AG04450 (cell line): ENCODE measurements around the gene VPS36. TPM values are rescaled to one million over a fixed set of nuclear protein-coding genes. Genes with fewer than 3 reads are reported as not detected.
"Not testable (repeated sequence)": the region's sequence is repeated elsewhere in the genome, so short reads cannot be mapped to it uniquely, and the experiment has no call there.

Experiments
- CTCF ChIA-PET: fragments of 300-600, 350-600 bp; formaldehyde crosslinking; extraction: SDS; loops from one replicate; lab custom pipeline; 2022; ENCODE audit warnings: antibody characterized with exemption, inconsistent platforms; lab: Charles Lee
- POLR2A ChIA-PET: fragments of 350-600 bp; formaldehyde crosslinking; extraction: SDS; loops from one replicate; lab custom pipeline; 2021; ENCODE audit warnings: antibody characterized with exemption, inconsistent platforms; lab: Yijun Ruan, JAX
- DNase-seq: peaks from one replicate; pipeline ENCODE4 v3.0.0-alpha.2; 2011; ENCODE audit warnings: low read depth, low spot score
- H3K27ac ChIP-seq: one replicate; pipeline ENCODE4 v1.5.1; 2012; ENCODE audit warnings: low read depth, low read length, control low read depth
- H3K27me3 ChIP-seq: one replicate; pipeline ENCODE4 v1.6.0; 2012; ENCODE audit warnings: low read length; ENCODE audit not compliant: control insufficient read depth, insufficient read depth
- H3K4me3 ChIP-seq: 2 replicates; pipeline ENCODE4 v1.5.1; 2011; ENCODE audit warnings: mild to moderate bottlenecking, low read depth, low read length, control low read depth
- H3K9me3 ChIP-seq: 2 replicates; pipeline ENCODE4 v1.5.1; 2012; ENCODE audit warnings: low read length; ENCODE audit not compliant: control insufficient read depth, insufficient read depth
- polyA plus RNA-seq: library from polyadenylated mRNA; depleted of rRNA; stranded (reverse); fragments of >200 nt; gene quantifications from 2 replicates; pipeline ENCODE4 v1.2.3, GENCODE V29; 2011
- TF ChIP-seq, protein P1 (sequence below): IDR thresholded peaks from 2 replicates; pipeline ENCODE4 v1.5.1; 2011; ENCODE audit warnings: low read depth, low read length, control low read depth, inconsistent platforms

Gene VPS36
- polyA plus RNA-seq, 1 experiment: 24.2 TPM

DNA sequence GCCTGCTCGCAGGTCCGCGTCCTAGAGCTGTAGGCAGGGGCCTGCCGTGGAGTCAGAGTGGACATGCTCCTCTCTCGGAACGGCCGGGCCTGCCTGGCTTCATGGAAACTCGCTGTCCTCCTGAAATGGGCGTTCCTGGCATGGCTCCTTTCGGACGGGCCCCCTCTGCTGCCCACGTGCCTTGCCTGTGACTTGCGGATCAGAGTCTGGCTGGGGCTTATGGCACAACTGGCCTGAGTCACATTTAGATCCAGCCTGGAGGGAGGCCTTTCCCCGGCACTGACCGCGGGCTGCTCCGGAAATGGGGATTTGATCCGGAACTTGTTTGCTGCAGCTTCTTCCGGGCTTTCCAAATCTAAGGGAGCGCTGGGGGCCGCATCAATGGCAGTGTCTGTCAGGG, 72.5 kb downstream of the VPS36 start:
- H3K27me3 ChIP-seq: no peaks in the 10 kb centered on the region
- TF ChIP-seq, protein P1, sequence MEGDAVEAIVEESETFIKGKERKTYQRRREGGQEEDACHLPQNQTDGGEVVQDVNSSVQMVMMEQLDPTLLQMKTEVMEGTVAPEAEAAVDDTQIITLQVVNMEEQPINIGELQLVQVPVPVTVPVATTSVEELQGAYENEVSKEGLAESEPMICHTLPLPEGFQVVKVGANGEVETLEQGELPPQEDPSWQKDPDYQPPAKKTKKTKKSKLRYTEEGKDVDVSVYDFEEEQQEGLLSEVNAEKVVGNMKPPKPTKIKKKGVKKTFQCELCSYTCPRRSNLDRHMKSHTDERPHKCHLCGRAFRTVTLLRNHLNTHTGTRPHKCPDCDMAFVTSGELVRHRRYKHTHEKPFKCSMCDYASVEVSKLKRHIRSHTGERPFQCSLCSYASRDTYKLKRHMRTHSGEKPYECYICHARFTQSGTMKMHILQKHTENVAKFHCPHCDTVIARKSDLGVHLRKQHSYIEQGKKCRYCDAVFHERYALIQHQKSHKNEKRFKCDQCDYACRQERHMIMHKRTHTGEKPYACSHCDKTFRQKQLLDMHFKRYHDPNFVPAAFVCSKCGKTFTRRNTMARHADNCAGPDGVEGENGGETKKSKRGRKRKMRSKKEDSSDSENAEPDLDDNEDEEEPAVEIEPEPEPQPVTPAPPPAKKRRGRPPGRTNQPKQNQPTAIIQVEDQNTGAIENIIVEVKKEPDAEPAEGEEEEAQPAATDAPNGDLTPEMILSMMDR: no peak
- DNase-seq: no peak
- ChIA-PET CTCF (interaction anchor here (1.7 kb wide), 1 partner anchor 73 kb away, joined by 4 read pairs; no protein-coding TSS in a partner anchor), POLR2A (no interaction called here)
- H3K27ac ChIP-seq: no peak overlapping the region
- no peaks in the 10 kb centered on the region; the same call in 1 of the 2 replicates for H3K9me3 ChIP-seq
- no peak overlapping the region for H3K4me3 ChIP-seq

DNA sequence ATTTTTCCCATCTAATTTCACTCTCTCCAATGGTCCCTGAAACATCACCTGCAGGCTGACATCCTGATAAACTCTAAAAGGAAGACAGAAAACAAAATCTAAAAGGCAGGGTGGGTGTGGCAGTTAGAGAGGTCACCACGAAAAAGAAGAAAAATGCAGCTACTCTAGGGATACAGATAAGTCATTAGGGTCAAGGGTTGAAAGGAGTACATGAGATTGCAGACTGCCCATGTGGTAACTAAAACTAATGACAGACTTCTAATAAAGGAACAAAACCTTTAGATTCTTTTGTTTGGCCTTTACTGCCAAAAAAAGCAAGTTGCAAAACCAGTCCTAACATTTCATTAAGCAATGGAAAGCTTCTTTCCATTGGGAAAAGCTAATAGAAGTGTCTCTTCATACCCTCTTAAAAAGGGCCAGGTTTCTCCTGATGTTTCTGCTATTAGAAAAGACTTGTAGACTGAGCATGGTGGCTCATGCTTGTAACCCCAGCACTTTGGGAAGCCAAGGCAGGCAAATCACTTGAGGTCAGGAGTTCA, 75.5 kb downstream of the VPS36 start:
- no peak overlapping the region for H3K4me3 ChIP-seq
- POLR2A ChIA-PET: no interaction called here
- H3K27ac ChIP-seq: no peak overlapping the region
- CTCF ChIA-PET: interaction anchor here (2.9 kb wide), 1 partner anchor 76 kb away, joined by 13 read pairs; no protein-coding TSS in a partner anchor
- TF ChIP-seq, protein P1: no peak
- H3K9me3 ChIP-seq: no peaks in the 10 kb centered on the region; the same call in 1 of the 2 replicates
- DNase-seq: no peak
- no peaks in the 10 kb centered on the region for H3K27me3 ChIP-seq

DNA sequence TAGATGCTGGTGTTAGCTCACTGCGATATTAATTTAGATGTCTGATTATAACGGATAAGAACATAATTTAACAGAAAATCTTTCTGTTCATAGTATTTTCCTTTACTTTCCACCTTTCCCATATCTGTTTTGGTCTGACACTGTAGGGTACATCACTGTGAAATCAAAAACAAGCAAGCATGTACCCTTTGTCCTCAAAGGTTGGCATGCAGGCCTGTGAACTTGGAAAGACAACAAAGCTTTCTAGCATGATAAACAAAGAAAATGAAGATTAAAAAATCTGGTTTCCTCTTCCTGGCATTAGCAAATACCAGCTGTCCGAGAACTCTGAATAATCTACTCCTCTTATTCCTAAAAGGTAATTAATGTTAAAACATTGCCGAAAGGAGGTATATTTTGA, 76.0 kb downstream of the VPS36 start:
- H3K4me3 ChIP-seq: no peak overlapping the region
- TF ChIP-seq, protein P1: no peak
- H3K27me3 ChIP-seq: no peaks in the 10 kb centered on the region
- H3K27ac ChIP-seq: no peak overlapping the region
- no peaks in the 10 kb centered on the region; the same call in 1 of the 2 replicates for H3K9me3 ChIP-seq
- ChIA-PET CTCF (interaction anchor here (2.9 kb wide), 1 partner anchor 76 kb away, joined by 13 read pairs; no protein-coding TSS in a partner anchor), POLR2A (no interaction called here)
- DNase-seq: no peak

DNA sequence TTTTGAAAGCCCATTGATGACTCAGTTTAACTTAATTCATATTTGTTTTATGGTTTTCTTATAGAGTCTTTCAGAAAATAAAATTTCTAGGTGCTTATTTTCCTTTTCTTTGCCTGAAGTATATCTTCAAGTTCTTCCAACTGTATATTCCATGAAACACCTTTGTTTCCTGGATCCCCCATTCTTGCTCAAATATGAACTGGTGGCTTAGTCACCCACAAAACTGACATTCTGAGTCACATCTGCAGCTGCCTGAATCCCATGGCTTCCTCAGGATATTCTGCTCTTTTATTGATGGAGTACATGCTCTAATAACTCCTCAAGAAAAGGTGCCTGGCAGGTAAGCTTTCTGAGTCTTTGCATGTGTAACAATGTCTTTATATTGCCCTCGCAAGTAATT, 77.2 kb downstream of the VPS36 start:
- H3K27ac ChIP-seq, H3K9me3 ChIP-seq, H3K4me3 ChIP-seq, DNase-seq, POLR2A ChIA-PET, H3K27me3 ChIP-seq: not testable (repeated sequence)
- CTCF ChIA-PET: interaction anchor here (2.9 kb wide), 1 partner anchor 78 kb away, joined by 13 read pairs; no protein-coding TSS in a partner anchor

DNA sequence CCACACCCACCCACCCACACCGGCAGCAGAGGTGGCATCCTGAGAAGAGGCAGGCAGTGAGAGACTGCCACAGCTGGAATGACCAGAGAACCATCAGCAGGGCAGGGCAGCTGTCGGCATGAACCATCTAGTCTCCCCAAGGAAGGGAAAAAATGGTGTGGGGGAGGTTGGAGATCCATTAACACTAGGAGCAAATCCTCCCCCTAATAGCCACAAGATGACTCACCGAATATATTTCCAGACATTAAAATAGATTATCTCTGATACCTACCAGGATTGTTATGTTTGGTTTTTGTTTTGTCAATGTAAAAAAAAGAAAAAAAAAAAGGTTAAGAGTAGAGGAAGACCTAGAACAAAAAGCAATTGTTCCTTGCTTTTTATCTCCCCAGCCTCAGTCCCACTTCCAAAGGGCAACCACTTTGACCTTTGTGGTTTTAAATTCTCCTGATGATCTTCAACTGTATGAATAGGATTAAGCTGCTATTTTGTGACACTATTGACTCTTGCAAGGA, 78.6 kb downstream of the VPS36 start:
- TF ChIP-seq, protein P1: no peak
- POLR2A ChIA-PET: no interaction called here
- H3K27me3 ChIP-seq: no peaks in the 10 kb centered on the region
- CTCF ChIA-PET: interaction anchor here (0.7 to 1.7 kb wide), 2 partner anchors 21 to 79 kb away, joined by 3 to 9 read pairs; partner anchors contain the start of gene VPS36
- no peak for DNase-seq
- H3K27ac ChIP-seq: peak overlapping the region; percentile 21
- H3K4me3 ChIP-seq: no peak overlapping the region
- H3K9me3 ChIP-seq: no peaks in the 10 kb centered on the region
